HG03521 (cell line): ENCODE results near the gene RLF.

Experiments
- ATAC-seq: cut with Tn5 transposase; IDR thresholded peaks from one replicate; pipeline ENCODE4 v1.9.1; 2021; ENCODE audit warnings: mild to moderate bottlenecking, moderate library complexity; ENCODE audit not compliant: unreplicated experiment

The RLF gene

GRCh38 chr1:40161125-40161887, at the start of gene RLF:
Gene RLF (plus strand): TSS chr1:40161387. CDS start chr1:40161400, 13 bp downstream.
- peak; percentile 94 for ATAC-seq

- no peak for ATAC-seq
Measured at GRCh38 chr1:40114400-40114799, 46.8 kb upstream of the RLF start.

GRCh38 chr1:40120128-40120527, 41.1 kb upstream of the RLF start:
- no peak for ATAC-seq

GRCh38 chr1:40122855-40123254, 38.3 kb upstream of the RLF start:
- ATAC-seq, result no peak

- ATAC-seq, result no peak
Measured at GRCh38 chr1:40130892-40131291, 30.3 kb upstream of the RLF start.

GRCh38 chr1:40132383-40133311, 28.5 kb upstream of the RLF start:
- ATAC-seq, result no peak

- no peak for ATAC-seq
Measured at GRCh38 chr1:40133312-40133665, 27.9 kb upstream of the RLF start.

GRCh38 chr1:40133839-40134238, 27.3 kb upstream of the RLF start:
- ATAC-seq, result no peak

GRCh38 chr1:40140211-40140973, 20.8 kb upstream of the RLF start:
- ATAC-seq, result no peak

- ATAC-seq, result no peak
Measured at GRCh38 chr1:40141878-40142535, 19.2 kb upstream of the RLF start.

- ATAC-seq, result no peak
Measured at GRCh38 chr1:40143891-40144575, 17.2 kb upstream of the RLF start.

GRCh38 chr1:40151457-40152079, 9.6 kb upstream of the RLF start:
- no peak for ATAC-seq

- ATAC-seq, result peak; percentile 56
Measured at GRCh38 chr1:40153073-40153770, 8.0 kb upstream of the RLF start.

- ATAC-seq, result no peak
Measured at GRCh38 chr1:40155135-40155534, 6.1 kb upstream of the RLF start.

GRCh38 chr1:40155910-40156309, 5.3 kb upstream of the RLF start:
- no peak for ATAC-seq

GRCh38 chr1:40160806-40161124, 422 bp upstream of the RLF start:
- ATAC-seq, result no peak

- no peak for ATAC-seq
Measured at GRCh38 chr1:40161888-40162397, 756 bp downstream of the RLF start.

- no peak for ATAC-seq
Measured at GRCh38 chr1:40162753-40163441, 1.7 kb downstream of the RLF start.

GRCh38 chr1:40167317-40167716, 6.1 kb downstream of the RLF start:
- no peak for ATAC-seq
